Lower leg skin (tissue), 4 donors: ENCODE measurements around the gene UROC1. TPM values are rescaled to one million over a fixed set of nuclear protein-coding genes. Genes with fewer than 3 reads are reported as not detected.
A peak's percentile ranks its signal among the peaks of the same experiment; 100 is the strongest.

Experiments used
- DNase-seq, 2 donors: peaks; one replicate each; pipeline ENCODE4 v3.0.0-alpha.2; 2019; ENCODE audit warnings: low spot score in 2 of 2
- H3K4me3 ChIP-seq: fragments of 200-600 bp; sonication (generic); 2 replicates; pipeline ENCODE4 v1.5.1; 2017; ENCODE audit warnings: mild to moderate bottlenecking, low read depth; ENCODE audit not compliant: poor library complexity, severe bottlenecking
- CTCF ChIP-seq, 3 donors: fragments of 450-650 bp; IDR thresholded peaks; one replicate each; pipeline ENCODE4 v1.5.1; 2016; ENCODE audit warnings: antibody characterized with exemption in 3 of 3, mild to moderate bottlenecking in 3 of 3, moderate library complexity in 2 of 3
- POLR2A ChIP-seq, 2 donors: fragments of 450-650 bp; IDR thresholded peaks; one replicate each; pipeline ENCODE4 v1.6.1; 2016 to 2017; ENCODE audit warnings: antibody characterized with exemption in 2 of 2, mild to moderate bottlenecking in 1 of 2, moderate library complexity in 1 of 2
- WGBS, 2 donors: methylation state at CpG; one replicate each; pipeline ENCODE4 v1.1.5; 2018; 5-methylcytosine and 5-hydroxymethylcytosine counted together
- intact Hi-C: fragments of 100-400 bp; cut with DNase I; formaldehyde crosslinking; loops from one replicate; pipeline ENCODE4 v1.15.0; 2023; ENCODE audit warnings: low total_unique reads
- total RNA-seq, 4 donors: library from RNA; depleted of rRNA; stranded (reverse); fragments of >200 nt; gene quantifications; one replicate each; pipeline ENCODE4 v1.1.0, GENCODE V29; 2016

The UROC1 gene
- total RNA-seq, 4 donors from 2014 or later = not detected

DNA sequence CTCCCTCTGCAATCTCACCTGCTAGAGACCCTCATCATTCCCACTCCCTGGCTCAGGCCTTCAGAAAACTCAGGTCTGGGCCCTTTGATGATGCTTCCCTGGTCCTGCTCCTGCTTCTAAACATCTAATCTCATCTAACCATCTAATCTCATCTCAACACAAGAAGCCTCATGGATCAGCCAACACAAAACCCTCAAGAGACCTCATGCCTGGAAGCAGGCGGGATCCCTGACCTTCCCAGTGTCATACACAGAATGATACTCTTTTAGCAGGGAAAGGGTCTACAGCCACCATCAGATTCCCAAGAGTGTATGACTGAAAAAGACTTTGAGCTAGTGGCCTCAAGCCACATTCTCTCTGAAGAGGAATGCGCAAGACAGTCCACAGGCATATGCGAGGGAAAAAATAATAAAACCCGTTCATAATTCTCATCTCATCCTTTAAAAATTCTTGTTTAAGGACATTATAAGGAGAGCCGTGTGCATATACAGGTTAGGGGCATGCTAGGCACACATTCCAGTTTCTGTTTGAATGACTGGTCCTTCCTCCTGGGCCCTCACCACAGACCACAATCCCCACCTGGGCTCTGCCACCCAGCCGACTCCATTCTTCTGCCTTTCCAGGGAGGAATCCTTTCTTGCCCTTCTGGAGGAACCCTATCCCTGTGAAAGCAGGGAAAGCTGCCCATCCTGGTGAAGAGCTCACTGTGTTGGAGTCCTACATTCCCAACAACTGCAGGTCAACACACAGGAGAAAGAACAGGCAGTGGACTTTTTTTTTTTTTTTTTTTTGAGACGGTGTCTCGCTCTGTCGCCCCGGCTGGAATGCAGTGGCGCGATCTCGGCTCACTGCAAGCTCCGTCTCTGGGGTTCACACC lies 44.0 kb downstream of the UROC1 start:
- no peak for DNase-seq
- TF ChIP-seq POLR2A (IDR thresholded peaks at IDR 0.05) (no peak), CTCF (IDR thresholded peaks at IDR 0.05) (no peak)
- H3K4me3 ChIP-seq = no peak overlapping the region
- intact Hi-C loops = no loop called here
- WGBS, 2 donors = 75 to 76% methylated on average over 14 of the region's 14 CpGs

DNA sequence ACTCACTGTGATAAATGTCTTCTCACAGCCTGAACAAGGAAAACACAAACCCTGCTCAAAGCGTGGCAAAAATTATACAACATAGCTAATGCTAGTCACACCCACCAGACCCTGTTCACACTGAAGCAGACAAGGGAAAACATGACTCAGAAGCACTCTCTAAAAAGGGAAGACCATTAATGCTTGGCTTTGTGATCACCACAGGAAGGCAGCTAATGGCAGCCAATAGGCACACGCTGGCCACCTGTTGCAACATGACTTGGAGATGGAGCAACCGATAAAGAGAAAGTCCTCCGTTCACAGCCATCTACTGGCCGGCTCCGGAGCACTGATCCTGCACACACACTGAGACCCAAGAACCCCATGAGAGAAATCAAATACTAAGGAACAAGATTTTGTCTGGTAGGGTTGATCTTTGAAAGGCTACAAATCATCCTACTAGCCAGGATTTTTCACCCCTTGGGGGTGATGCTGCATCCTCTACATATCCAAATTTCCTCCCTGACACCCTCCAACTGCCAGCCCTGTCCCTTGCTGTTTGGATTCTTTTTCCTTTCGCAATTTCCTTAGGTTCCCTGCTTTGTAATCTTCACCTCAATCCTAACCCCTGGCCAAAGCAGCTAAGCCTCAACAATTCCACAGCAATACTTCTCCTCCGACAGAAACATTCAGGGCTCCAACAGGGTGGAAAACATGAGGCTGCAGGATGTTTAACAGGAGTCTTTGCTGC lies 45.1 kb downstream of the UROC1 start:
- TF ChIP-seq CTCF (IDR thresholded peaks at IDR 0.05) (no peak), POLR2A (IDR thresholded peaks at IDR 0.05) (no peak)
- 22 to 25% methylated on average over 8 of the region's 8 CpGs for WGBS, 2 donors
- H3K4me3 ChIP-seq = no peak overlapping the region
- peak; percentile 85 to 94 for DNase-seq
- intact Hi-C loops = no loop called here

DNA sequence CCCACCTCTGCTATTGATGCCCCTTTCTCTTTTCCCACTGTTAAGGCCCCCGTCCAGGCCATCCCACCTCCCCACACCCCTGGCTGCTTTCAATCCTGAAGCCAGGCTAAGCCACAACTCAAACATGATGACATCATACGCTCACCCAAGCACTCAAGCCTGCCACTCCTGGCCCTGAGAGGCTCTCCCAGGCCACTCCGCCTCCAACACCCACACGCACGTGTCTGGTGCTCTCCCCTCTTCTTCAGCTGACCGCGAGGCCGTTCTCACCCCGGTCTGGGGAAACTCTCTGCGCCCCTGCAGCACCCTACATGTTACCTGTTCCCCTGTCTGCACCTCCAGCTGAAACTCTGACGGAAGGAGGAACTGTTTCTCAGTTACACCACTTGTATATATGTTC lies 48.1 kb downstream of the UROC1 start:
- WGBS, 2 donors = 94 to 95% methylated on average over 11 of the region's 11 CpGs
- H3K4me3 ChIP-seq = no peak overlapping the region
- intact Hi-C loops = no loop called here
- peak in 1 of 2 donors; percentile 23 for DNase-seq
- no peak for TF ChIP-seq CTCF (IDR thresholded peaks at IDR 0.05)
- no peak for TF ChIP-seq POLR2A (IDR thresholded peaks at IDR 0.05)

GRCh38 chr3:126468028-126468891 lies 49.3 kb downstream of the UROC1 start:
- H3K4me3 ChIP-seq = no peak overlapping the region
- intact Hi-C loops = no loop called here
- peak in 1 of 2 donors; percentile 76 for DNase-seq
- 78 to 80% methylated on average over 13 of the region's 13 CpGs for WGBS, 2 donors
- TF ChIP-seq CTCF (IDR thresholded peaks at IDR 0.05) = no peak
- TF ChIP-seq POLR2A (IDR thresholded peaks at IDR 0.05) = no peak

- H3K4me3 ChIP-seq = no peak overlapping the region
- intact Hi-C loops = no loop called here
- 78 to 80% methylated on average over 8 of the region's 8 CpGs for WGBS, 2 donors
- no peak for TF ChIP-seq CTCF (IDR thresholded peaks at IDR 0.05)
- no peak for TF ChIP-seq POLR2A (IDR thresholded peaks at IDR 0.05)
- peak in 1 of 2 donors; percentile 56 for DNase-seq
Measured at GRCh38 chr3:126467611-126467955, 50.0 kb downstream of the UROC1 start.
